ENCODE measurements around the gene HOXB2.

- TF ChIP-seq CTCF (IDR thresholded peaks at IDR 0.05) (no peak), POLR2A (IDR thresholded peaks at IDR 0.05) (no peak)
Observed at GRCh38 chr17:48545539-48545938, 630 bp upstream of the HOXB2 start.

All from testis (tissue), 2 donors.